ENCODE data around the gene GMPR.

- TF ChIP-seq CTCF (IDR thresholded peaks at IDR 0.05; ENCODE audit: insufficient read depth, low read length, poor library complexity, severe bottlenecking) (no peak), EZH2phosphoT487 (conservative IDR thresholded peaks at IDR 0.05; ENCODE audit: low read length) (no peak)
These were observed 32.8 kb upstream of the GMPR start for GRCh38 chr6:16205377-16206144.

Data from SU-DHL-6 (cell line).